Ovary (tissue), 3 donors: ENCODE measurements around the gene DPY19L2.
"Not testable (repeated sequence)": the region's sequence is repeated elsewhere in the genome, so short reads cannot be mapped to it uniquely, and the experiment has no call there.

Experiments used
- EP300 ChIP-seq: sonication (generic); formaldehyde crosslinking; IDR thresholded peaks from one replicate; pipeline ENCODE4 v1.6.1; 2017; ENCODE audit warnings: antibody characterized with exemption
- POLR2A ChIP-seq: fragments of 450-650 bp; IDR thresholded peaks from one replicate; pipeline ENCODE4 v1.6.1; 2017; ENCODE audit warnings: antibody characterized with exemption, mild to moderate bottlenecking, moderate library complexity
- TF ChIP-seq, protein P1 (sequence below), 3 donors: fragments of 450-650 bp in 2 of 3; fragments of 200-600 bp in 1 of 3; IDR thresholded peaks; one replicate each; pipeline versions ENCODE4 v1.5.1 to v1.8.0; 2016 to 2022; ENCODE audit warnings: antibody characterized with exemption in 3 of 3, mild to moderate bottlenecking in 1 of 3
- donor health status: DM: no; HTN: no; CAD: no.

DNA sequence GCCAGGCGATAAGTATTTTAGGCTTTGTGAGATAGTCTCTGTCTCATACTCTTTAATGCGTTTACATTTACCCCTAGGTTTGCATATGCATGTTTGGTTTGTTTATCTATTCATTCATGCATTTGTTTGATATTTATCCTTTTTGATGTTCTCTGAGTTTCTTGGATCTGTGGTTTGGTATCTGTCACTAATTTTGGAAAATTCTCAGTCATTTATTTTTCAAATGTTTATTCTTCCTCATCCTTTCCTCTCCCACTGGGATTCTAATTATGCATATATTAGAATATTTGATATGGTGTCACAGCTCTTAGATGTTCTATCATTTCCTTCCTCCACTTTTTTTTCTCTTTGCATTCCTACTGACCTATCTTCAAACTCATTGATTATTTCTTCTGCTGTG is 11.9 kb downstream of the DPY19L2 start:
- TF ChIP-seq, protein P1, sequence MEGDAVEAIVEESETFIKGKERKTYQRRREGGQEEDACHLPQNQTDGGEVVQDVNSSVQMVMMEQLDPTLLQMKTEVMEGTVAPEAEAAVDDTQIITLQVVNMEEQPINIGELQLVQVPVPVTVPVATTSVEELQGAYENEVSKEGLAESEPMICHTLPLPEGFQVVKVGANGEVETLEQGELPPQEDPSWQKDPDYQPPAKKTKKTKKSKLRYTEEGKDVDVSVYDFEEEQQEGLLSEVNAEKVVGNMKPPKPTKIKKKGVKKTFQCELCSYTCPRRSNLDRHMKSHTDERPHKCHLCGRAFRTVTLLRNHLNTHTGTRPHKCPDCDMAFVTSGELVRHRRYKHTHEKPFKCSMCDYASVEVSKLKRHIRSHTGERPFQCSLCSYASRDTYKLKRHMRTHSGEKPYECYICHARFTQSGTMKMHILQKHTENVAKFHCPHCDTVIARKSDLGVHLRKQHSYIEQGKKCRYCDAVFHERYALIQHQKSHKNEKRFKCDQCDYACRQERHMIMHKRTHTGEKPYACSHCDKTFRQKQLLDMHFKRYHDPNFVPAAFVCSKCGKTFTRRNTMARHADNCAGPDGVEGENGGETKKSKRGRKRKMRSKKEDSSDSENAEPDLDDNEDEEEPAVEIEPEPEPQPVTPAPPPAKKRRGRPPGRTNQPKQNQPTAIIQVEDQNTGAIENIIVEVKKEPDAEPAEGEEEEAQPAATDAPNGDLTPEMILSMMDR (IDR thresholded peaks at IDR 0.05): not testable (repeated sequence)
- not testable (repeated sequence) for TF ChIP-seq POLR2A, EP300
